ENCODE results near the gene CFAP251. TPM values are rescaled to one million over a fixed set of nuclear protein-coding genes. Genes with fewer than 3 reads are reported as not detected.

CFAP251 gene
- total RNA-seq, 2 donors from 2014 or later, result 3.6 to 7.0 TPM

GRCh38 chr12:121939992-121940766 is 21.8 kb downstream of the CFAP251 start:
- TF ChIP-seq CTCF (IDR thresholded peaks at IDR 0.05) (no peak), POLR2A (IDR thresholded peaks at IDR 0.05) (no peak)
- DNase-seq (no peak), ATAC-seq (no peak)
- Histone ChIP-seq H3K36me3 (replicated peaks in 1 of 2; ENCODE audit: insufficient read depth in 1 of 2, low read depth in 2 of 2) (no peaks in the 10 kb centered on the region), H3K4me3 (no peak overlapping the region), H3K9me3 (no peaks in the 10 kb centered on the region), H3K4me1 (no peaks in the 10 kb centered on the region), H3K27ac (no peak overlapping the region), H3K27me3 (no peaks in the 10 kb centered on the region)
- intact Hi-C loops (cut with DNase I), result no loop called here
- 79 to 85% methylated on average over 4 of the region's 4 CpGs for WGBS, 2 donors

- no peak for ATAC-seq
- Histone ChIP-seq H3K27me3 (no peaks in the 10 kb centered on the region), H3K9me3 (no peaks in the 10 kb centered on the region), H3K4me3 (no peak overlapping the region), H3K36me3 (replicated peaks in 1 of 2; ENCODE audit: insufficient read depth in 1 of 2, low read depth in 2 of 2) (no peaks in the 10 kb centered on the region), H3K4me1 (no peaks in the 10 kb centered on the region), H3K27ac (no peak overlapping the region)
- TF ChIP-seq CTCF (IDR thresholded peaks at IDR 0.05) (no peak), POLR2A (IDR thresholded peaks at IDR 0.05) (no peak)
- no peak for DNase-seq
- WGBS, 2 donors, result 92% methylated on average over 12 to 15 of the region's 15 CpGs
- intact Hi-C loops (cut with DNase I), result no loop called here
Measured at GRCh38 chr12:121942145-121942718, 23.8 kb downstream of the CFAP251 start.

GRCh38 chr12:121943926-121944325 is 25.5 kb downstream of the CFAP251 start:
- intact Hi-C loops (cut with DNase I), result no loop called here
- no peak overlapping the region for H3K4me3 ChIP-seq
- DNase-seq (no peak), ATAC-seq (no peak)
- H3K4me1 ChIP-seq, result no peaks in the 10 kb centered on the region
- H3K9me3 ChIP-seq, result no peaks in the 10 kb centered on the region
- H3K36me3 ChIP-seq (replicated peaks in 1 of 2; ENCODE audit: insufficient read depth in 1 of 2, low read depth in 2 of 2), result no peaks in the 10 kb centered on the region
- no peaks in the 10 kb centered on the region for H3K27me3 ChIP-seq
- TF ChIP-seq POLR2A (IDR thresholded peaks at IDR 0.05) (no peak), CTCF (IDR thresholded peaks at IDR 0.05) (no peak)
- H3K27ac ChIP-seq, result no peak overlapping the region

GRCh38 chr12:121946313-121947025 is 28.1 kb downstream of the CFAP251 start:
- Histone ChIP-seq H3K27me3 (no peaks in the 10 kb centered on the region), H3K36me3 (replicated peaks in 1 of 2; ENCODE audit: insufficient read depth in 1 of 2, low read depth in 2 of 2) (no peaks in the 10 kb centered on the region), H3K9me3 (no peaks in the 10 kb centered on the region), H3K27ac (no peak overlapping the region), H3K4me3 (no peak overlapping the region), H3K4me1 (no peaks in the 10 kb centered on the region)
- WGBS, 2 donors, result 87 to 100% methylated on average over 2 of the region's 2 CpGs
- DNase-seq (no peak), ATAC-seq (no peak)
- intact Hi-C loops (cut with DNase I), result no loop called here
- no peak for TF ChIP-seq POLR2A (IDR thresholded peaks at IDR 0.05)
- no peak for TF ChIP-seq CTCF (IDR thresholded peaks at IDR 0.05)
